B cell (primary cell): ENCODE measurements around the gene MME.

Experiments used
- CTCF ChIP-seq: fragments of 200-600 bp; IDR thresholded peaks from one replicate; pipeline ENCODE4 v1.8.0; 2022; ENCODE audit warnings: antibody characterized with exemption, mild to moderate bottlenecking
- EZH2 ChIP-seq: IDR thresholded peaks from 2 replicates; pipeline ENCODE4 v1.6.1; 2012; ENCODE audit warnings: borderline replicate concordance, low read depth, mild to moderate bottlenecking, moderate library complexity, low read length; ENCODE audit not compliant: insufficient read depth, poor library complexity, severe bottlenecking

- TF ChIP-seq EZH2 (no peak), CTCF (no peak)
Measured at GRCh38 chr3:155053756-155054155, 26.4 kb upstream of the MME start.
